Gastrocnemius medialis (tissue), 4 donors: ENCODE measurements around the gene ZNF770.

Experiments used
- CTCF ChIP-seq, 5 experiments: fragments of 450-650 bp in 3 of 5; fragments of 200-600 bp in 2 of 5; sonication (generic) in 2 of 5; IDR thresholded peaks in 4 of 5; conservative IDR thresholded peaks in 1 of 5; 1 replicate in 4 of 5; 2 replicates in 1 of 5; pipeline ENCODE4 v1.5.1; 2016 to 2019; ENCODE audit warnings: antibody characterized with exemption in 5 of 5, mild to moderate bottlenecking in 3 of 5, moderate library complexity in 3 of 5
- POLR2A ChIP-seq, 2 donors: fragments of 450-650 bp; IDR thresholded peaks; one replicate each; pipeline ENCODE4 v1.6.1; 2017; ENCODE audit warnings: antibody characterized with exemption in 2 of 2, mild to moderate bottlenecking in 2 of 2, moderate library complexity in 2 of 2

- TF ChIP-seq CTCF (IDR thresholded peaks at IDR 0.05 in 4 of 5, conservative IDR thresholded peaks at IDR 0.05 in 1 of 5) (no peak), POLR2A (IDR thresholded peaks at IDR 0.05) (no peak)
Measured at GRCh38 chr15:34976073-34976472, 12.0 kb downstream of the ZNF770 start.
